Fibroblast of villous mesenchyme (primary cell): ENCODE measurements around the gene KRT15. TPM values are rescaled to one million over a fixed set of nuclear protein-coding genes. Genes with fewer than 3 reads are reported as not detected.

ENCODE experiments used
- DNase-seq: peaks from one replicate; pipeline ENCODE4 v3.0.0-alpha.2; 2010; ENCODE audit warnings: low read depth
- H3K4me3 ChIP-seq: 2 replicates; pipeline ENCODE4 v1.5.1; 2011; ENCODE audit warnings: low read depth, mild to moderate bottlenecking, low read length
- CTCF ChIP-seq: IDR thresholded peaks from 2 replicates; pipeline ENCODE4 v1.5.1; 2012; ENCODE audit warnings: low read depth, mild to moderate bottlenecking, low read length; ENCODE audit not compliant: insufficient read depth
- total RNA-seq: library from RNA; depleted of rRNA; stranded (reverse); fragments of >200 nt; gene quantifications from 2 replicates; pipeline ENCODE4 v1.2.3, GENCODE V29; 2012

KRT15 gene
- total RNA-seq, 1 donor = 0.43 TPM

- H3K4me3 ChIP-seq = no peak overlapping the region
- no peak for TF ChIP-seq CTCF
- peak; percentile 53 for DNase-seq
These were observed 3.0 kb upstream of the KRT15 start for GRCh38 chr17:41521574-41522261.

- H3K4me3 ChIP-seq = no peak overlapping the region
- no peak for DNase-seq
- no peak for TF ChIP-seq CTCF
These were observed 2.3 kb upstream of the KRT15 start for GRCh38 chr17:41520821-41521521.

- DNase-seq = no peak
- no peak overlapping the region for H3K4me3 ChIP-seq
- TF ChIP-seq CTCF = no peak
These were observed 973 bp upstream of the KRT15 start for GRCh38 chr17:41519501-41520224.

GRCh38 chr17:41518031-41518430, 659 bp downstream of the KRT15 start:
- no peak for DNase-seq
- no peak for TF ChIP-seq CTCF
- H3K4me3 ChIP-seq = no peak overlapping the region

GRCh38 chr17:41516830-41517283, 1.8 kb downstream of the KRT15 start:
- TF ChIP-seq CTCF = no peak
- no peak for DNase-seq
- no peak overlapping the region for H3K4me3 ChIP-seq

- H3K4me3 ChIP-seq = no peak overlapping the region
- no peak for TF ChIP-seq CTCF
- DNase-seq = no peak
These were observed 2.4 kb downstream of the KRT15 start for GRCh38 chr17:41516147-41516829.
